Suprapubic skin (tissue), 3 donors: ENCODE data around the gene TAF1D.
"Not testable (repeated sequence)": the region's sequence is repeated elsewhere in the genome, so short reads cannot be mapped to it uniquely, and the experiment has no call there.

Experiments
- CTCF ChIP-seq, 2 donors: fragments of 200-600 bp in 1 of 2; fragments of 450-650 bp in 1 of 2; sonication (generic) in 1 of 2; IDR thresholded peaks; one replicate each; pipeline ENCODE4 v1.5.1; 2016 to 2019; ENCODE audit warnings: antibody characterized with exemption in 2 of 2, mild to moderate bottlenecking in 1 of 2, moderate library complexity in 1 of 2
- POLR2AphosphoS5 ChIP-seq, 3 donors: sonication (generic); formaldehyde crosslinking; IDR thresholded peaks; one replicate each; pipeline ENCODE4 v1.6.1; 2017; ENCODE audit warnings: antibody characterized with exemption in 3 of 3

- not testable (repeated sequence) for TF ChIP-seq CTCF, POLR2AphosphoS5 (IDR thresholded peaks at IDR 0.05)
Measured at GRCh38 chr11:93745005-93745755, 3.9 kb upstream of the TAF1D start.
